GM12878 (cell line): ENCODE results near the gene TOB2. TPM values are rescaled to one million over a fixed set of nuclear protein-coding genes. Genes with fewer than 3 reads are reported as not detected.

Source experiments
- ATAC-seq: fragments of 200-7000 bp; cut with Tn5 transposase; 3 replicates; pipeline ENCODE4 v1.9.1; 2020; ENCODE audit warnings: mild to moderate bottlenecking, moderate library complexity
- BruUV-seq: library from RNA; stranded (reverse); fragments of 400-500 nt; replicated peaks from 2 replicates; lab custom pipeline; 2021; lab: Mats Ljungman, UMichigan
- CTCF ChIA-PET: fragments of 300-600 bp; sonication (Branson Sonifier 250); formaldehyde crosslinking; extraction: SDS; loops from one replicate; lab custom pipeline; 2021; ENCODE audit warnings: inconsistent platforms; lab: Yijun Ruan, JAX
- POLR2A ChIA-PET: fragments of 350-600 bp; formaldehyde crosslinking; extraction: SDS; loops from one replicate; lab custom pipeline; 2021; ENCODE audit warnings: inconsistent platforms; lab: Charles Lee
- RAD21 ChIA-PET: fragments of 300-600 bp; sonication (Branson Sonifier 250); formaldehyde crosslinking; loops from one replicate; lab custom pipeline; 2023; ENCODE audit warnings: antibody characterized with exemption; ENCODE audit not compliant: unreplicated experiment; lab: Charles Lee
- SMC1A ChIA-PET: fragments of 300-600 bp; sonication (Branson Sonifier 250); formaldehyde crosslinking; loops from one replicate; lab custom pipeline; 2023; ENCODE audit not compliant: unreplicated experiment, uncharacterized antibody; lab: Charles Lee
- DNase-seq: peaks from one replicate; pipeline ENCODE4 v3.0.0-alpha.2; 2011; ENCODE audit warnings: low read depth, low spot score
- FAIRE-seq: peaks from 3 replicates; lab custom pipeline; 2011; peaks lifted over from hg19 to GRCh38; lab: Jason Lieb, UNC
- H2AFZ ChIP-seq: 2 replicates; pipeline ENCODE4 v1.6.0; 2011; ENCODE audit warnings: low read depth, low read length, control low read depth; ENCODE audit not compliant: control insufficient read depth
- H3K27ac ChIP-seq: 2 replicates; pipeline ENCODE4 v1.5.1; 2011; ENCODE audit warnings: control low read depth; ENCODE audit not compliant: control insufficient read depth, insufficient read depth
- H3K27me3 ChIP-seq, 2 experiments: replicated peaks in 1 of 2; 2 replicates each; pipeline versions ENCODE4 v1.6.0 to v1.6.1; 2011; ENCODE audit warnings: low read length in 1 of 2; ENCODE audit not compliant: control insufficient read depth in 2 of 2, insufficient read depth in 2 of 2
- H3K36me3 ChIP-seq, 2 experiments: 2 replicates each; pipeline ENCODE4 v1.5.1; 2011; ENCODE audit warnings: low read length in 1 of 2; ENCODE audit not compliant: control insufficient read depth in 2 of 2, insufficient read depth in 2 of 2
- H3K4me1 ChIP-seq: 2 replicates; pipeline ENCODE4 v1.6.1; 2011; ENCODE audit warnings: mild to moderate bottlenecking, low read length, moderate library complexity, mixed read lengths; ENCODE audit not compliant: control insufficient read depth, insufficient read depth
- H3K4me2 ChIP-seq: 2 replicates; pipeline ENCODE4 v1.6.0; 2011; ENCODE audit warnings: control low read depth; ENCODE audit not compliant: control insufficient read depth, insufficient read depth
- H3K4me3 ChIP-seq: fragments of 200-600 bp; sonication (generic); 2 replicates; pipeline ENCODE4 v1.5.1; 2016
- H3K79me2 ChIP-seq: 2 replicates; pipeline ENCODE4 v1.6.0; 2011; ENCODE audit warnings: low read length; ENCODE audit not compliant: control insufficient read depth, insufficient read depth
- H3K9ac ChIP-seq: 2 replicates; pipeline ENCODE4 v1.8.0; 2011; ENCODE audit warnings: low read length, control low read depth, mixed read lengths; ENCODE audit not compliant: control insufficient read depth, insufficient read depth
- H3K9me3 ChIP-seq: replicated peaks from 3 replicates; pipeline ENCODE4 v1.5.1; 2011; ENCODE audit warnings: mild to moderate bottlenecking, low read length; ENCODE audit not compliant: control insufficient read depth, insufficient read depth
- H4K20me1 ChIP-seq: 2 replicates; pipeline ENCODE4 v1.6.0; 2011; ENCODE audit not compliant: control insufficient read depth, insufficient read depth
- CHD4 ChIP-seq: fragments of 200-600 bp; sonication (generic); IDR thresholded peaks from 2 replicates; pipeline ENCODE4 v1.6.1; 2016; ENCODE audit warnings: mild to moderate bottlenecking
- CREB1 ChIP-seq: IDR thresholded peaks from 2 replicates; pipeline ENCODE4 v1.6.1; 2012; ENCODE audit warnings: low read depth, mild to moderate bottlenecking, inconsistent platforms
- FOXM1 ChIP-seq: IDR thresholded peaks from 2 replicates; pipeline ENCODE4 v1.6.1; 2012; ENCODE audit warnings: low read depth, mild to moderate bottlenecking, inconsistent platforms, low read length, moderate library complexity
- HDAC2 ChIP-seq: fragments of 200-600 bp; sonication (generic); IDR thresholded peaks from 2 replicates; pipeline ENCODE4 v1.6.1; 2017
- MEF2B ChIP-seq: fragments of 450-650 bp; IDR thresholded peaks from 2 replicates; pipeline ENCODE4 v1.6.1; 2018; ENCODE audit warnings: mild to moderate bottlenecking, moderate library complexity; ENCODE audit not compliant: partially characterized antibody, poor library complexity, severe bottlenecking
- NR2C1 ChIP-seq: fragments of 450-650 bp; IDR thresholded peaks from 2 replicates; pipeline ENCODE4 v1.6.1; 2017; ENCODE audit warnings: antibody characterized with exemption, mild to moderate bottlenecking, moderate library complexity
- RELB ChIP-seq: fragments of 450-650 bp; IDR thresholded peaks from 2 replicates; pipeline ENCODE4 v1.6.1; 2017; ENCODE audit warnings: low read depth, mild to moderate bottlenecking, moderate library complexity
- SPI1 ChIP-seq: IDR thresholded peaks from 2 replicates; pipeline ENCODE4 v1.6.1; 2011; ENCODE audit warnings: low read depth, mild to moderate bottlenecking, low read length, moderate library complexity, borderline replicate concordance; ENCODE audit not compliant: insufficient read depth
- ZNF384 ChIP-seq: IDR thresholded peaks from 2 replicates; pipeline ENCODE4 v1.6.1; 2012; ENCODE audit warnings: low read depth, mild to moderate bottlenecking, low read length, improper control_type of control experiment, borderline replicate concordance
- WGBS: methylation state at CpG from one replicate; pipeline ENCODE4 v1.1.6; 2016; ENCODE audit warnings: low lambda C conversion rate; ENCODE audit not compliant: insufficient replicate concordance, insufficient coverage; ENCODE audit errors: missing lambda C conversion rate; 5-methylcytosine and 5-hydroxymethylcytosine counted together
- in situ Hi-C: fragments of 300-500 bp; cut with MboI; formaldehyde crosslinking; loops from 9 replicates; pipeline ENCODE4 v1.14.3; 2018; ENCODE audit warnings: mixed read lengths
- intact Hi-C: fragments of 100-400 bp; cut with micrococcal nuclease; formaldehyde crosslinking; loops from one replicate; pipeline ENCODE4 v1.14.2; 2022; ENCODE audit not compliant: unreplicated experiment
- polyA plus RNA-seq, 11 experiments: library from polyadenylated mRNA; depleted of rRNA in 4 of 11; unstranded in 6 of 11; stranded (reverse) in 5 of 11; fragments of >200 nt; fragmentation: Nextera tagmentation in 4 of 11; fragmentation: Illumina TruSeq in 1 of 11; extraction: Ambion mirVana in 4 of 11; extraction: Trizol in 1 of 11; gene quantifications; 1 replicate in 1 of 11; 2 replicates in 10 of 11; pipeline versions ENCODE4 v1.2.1 to v1.2.3, GENCODE V29; 2011 to 2016; ENCODE audit warnings: inconsistent platforms in 2 of 11, missing spikeins in 2 of 11, low read depth in 1 of 11
- total RNA-seq, 4 experiments: library from RNA; depleted of rRNA in 3 of 4; stranded (reverse); fragments of >200 nt in 3 of 4; fragmentation: Illumina TruSeq in 1 of 4; extraction: Trizol in 1 of 4; gene quantifications; 2 replicates each; pipeline versions ENCODE4 v1.2.1 to v1.2.3, GENCODE V29; 2013 to 2021

The TOB2 gene
- total and polyA plus RNA-seq, 10 of the 15 experiments (the other 5 are each of a cell fraction or from before 2014, with no cell fraction given), result 4.5 to 32.0 (median 15.1) TPM

GRCh38 chr22:41478473-41478872, 31.9 kb upstream of the TOB2 start:
- ATAC-seq, result peak; percentile 25
- BruUV-seq, result no TSS peak

More at GRCh38 chr22:41478473-41478872, 31.9 kb upstream of the TOB2 start:
- ChIA-PET POLR2A (interaction anchor here (0.6 to 9.0 kb wide), 12 partner anchors 9 to 1038 kb away, joined by 3 to 122 read pairs (median 6); partner anchors contain the start of genes ACO2, PHF5A, PMM1 and TOB2), RAD21 (interaction anchor here (0.6 to 3.3 kb wide), 8 partner anchors 9 to 141 kb away, joined by 3 to 30 read pairs (median 14); partner anchors contain the start of genes ACO2, PHF5A, PMM1 and TOB2), CTCF (interaction anchor here (0.8 to 5.2 kb wide), 8 partner anchors 9 to 896 kb away, joined by 3 to 26 read pairs (median 4); partner anchors contain the start of genes ACO2 and PHF5A), SMC1A (interaction anchor here (0.8 to 6.5 kb wide), 12 partner anchors 8 to 75 kb away, joined by 3 to 59 read pairs (median 7); partner anchors contain the start of genes ACO2, PHF5A and TOB2)
- no peaks in the 10 kb centered on the region for H3K27me3 ChIP-seq
- DNase-seq (peak; percentile 35), FAIRE-seq (no peak)
- no peak overlapping the region for H3K4me3 ChIP-seq
- peak overlapping the region; percentile 52 for H3K27ac ChIP-seq
- WGBS, result 0% methylated on average over 2 of the region's 2 CpGs
- H3K79me2 ChIP-seq, result peaks cover 77% of the 10 kb centered on the region
- H2AFZ ChIP-seq, result no peak overlapping the region
- H3K9me3 ChIP-seq, result no peaks in the 10 kb centered on the region
- intact Hi-C loops, result no loop called here
- in situ Hi-C loops, result no loop called here
- 0 out of 2 replicates have a peak, but pooled peaks cover 3% of the 10 kb centered on the region for H4K20me1 ChIP-seq
- H3K36me3 ChIP-seq, result peaks cover 0 to 4% of the 10 kb centered on the region in 2 experiments; a peak in 2 of 4 replicates
- peaks cover 64% of the 10 kb centered on the region for H3K4me1 ChIP-seq
- H3K4me2 ChIP-seq, result peak overlapping the region; percentile 36
- TF ChIP-seq ZNF384, result peak; percentile 66
- TF ChIP-seq CREB1, result no peak
- no peak for TF ChIP-seq CHD4
- TF ChIP-seq FOXM1, result peak; percentile 27; the same call in 1 of the 2 replicates
- TF ChIP-seq HDAC2, result no peak
- no peak for TF ChIP-seq NR2C1
- TF ChIP-seq RELB, result peak; percentile 62; the same call in 1 of the 2 replicates
- peak; percentile 37; the same call in 1 of the 2 replicates for TF ChIP-seq SPI1
- TF ChIP-seq MEF2B, result peak; percentile 63
- H3K9ac ChIP-seq, result no peak overlapping the region; the same call in 1 of the 2 replicates
